ENCODE results near the gene NOP53. TPM values are rescaled to one million over a fixed set of nuclear protein-coding genes. Genes with fewer than 3 reads are reported as not detected.

Gene NOP53
- total RNA-seq, 1 donor from 2014 or later = 285 TPM

DNA sequence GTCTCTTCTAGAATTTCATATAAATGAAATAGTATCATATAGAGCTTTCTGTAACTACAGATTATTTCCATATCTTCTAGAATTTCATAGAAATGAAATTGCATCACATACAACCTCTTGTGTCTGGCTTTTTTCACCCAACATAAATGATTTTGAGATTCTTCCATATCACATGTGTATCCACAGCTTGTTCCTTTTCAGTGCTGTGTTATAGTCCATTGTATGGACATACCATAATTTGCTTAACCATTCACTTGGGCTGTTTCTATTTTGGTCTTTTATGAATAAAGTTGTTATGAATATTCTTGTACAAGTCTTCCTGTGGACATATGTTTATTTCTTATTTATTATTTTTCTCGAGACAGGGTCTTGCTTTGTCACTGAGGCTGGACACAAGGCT, 47.3 kb downstream of the NOP53 start:
- H3K27me3 Mint-ChIP-seq (ENCODE audit: low read depth) = peaks cover under 1% of the 10 kb centered on the region
- peaks cover 6% of the 10 kb centered on the region for H3K4me1 Mint-ChIP-seq
- H3K9me3 Mint-ChIP-seq = no peaks in the 10 kb centered on the region
- H3K4me3 Mint-ChIP-seq = no peak overlapping the region
- TF ChIP-seq, protein P1, sequence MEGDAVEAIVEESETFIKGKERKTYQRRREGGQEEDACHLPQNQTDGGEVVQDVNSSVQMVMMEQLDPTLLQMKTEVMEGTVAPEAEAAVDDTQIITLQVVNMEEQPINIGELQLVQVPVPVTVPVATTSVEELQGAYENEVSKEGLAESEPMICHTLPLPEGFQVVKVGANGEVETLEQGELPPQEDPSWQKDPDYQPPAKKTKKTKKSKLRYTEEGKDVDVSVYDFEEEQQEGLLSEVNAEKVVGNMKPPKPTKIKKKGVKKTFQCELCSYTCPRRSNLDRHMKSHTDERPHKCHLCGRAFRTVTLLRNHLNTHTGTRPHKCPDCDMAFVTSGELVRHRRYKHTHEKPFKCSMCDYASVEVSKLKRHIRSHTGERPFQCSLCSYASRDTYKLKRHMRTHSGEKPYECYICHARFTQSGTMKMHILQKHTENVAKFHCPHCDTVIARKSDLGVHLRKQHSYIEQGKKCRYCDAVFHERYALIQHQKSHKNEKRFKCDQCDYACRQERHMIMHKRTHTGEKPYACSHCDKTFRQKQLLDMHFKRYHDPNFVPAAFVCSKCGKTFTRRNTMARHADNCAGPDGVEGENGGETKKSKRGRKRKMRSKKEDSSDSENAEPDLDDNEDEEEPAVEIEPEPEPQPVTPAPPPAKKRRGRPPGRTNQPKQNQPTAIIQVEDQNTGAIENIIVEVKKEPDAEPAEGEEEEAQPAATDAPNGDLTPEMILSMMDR (conservative IDR thresholded peaks at IDR 0.05) = no peak
- no peak overlapping the region for H3K27ac Mint-ChIP-seq (ENCODE audit: unreplicated experiment)
- peaks cover 3% of the 10 kb centered on the region for H3K36me3 Mint-ChIP-seq (ENCODE audit: low read depth)
- DNase-seq (ENCODE audit: low read depth, low spot score) = no peak

DNA sequence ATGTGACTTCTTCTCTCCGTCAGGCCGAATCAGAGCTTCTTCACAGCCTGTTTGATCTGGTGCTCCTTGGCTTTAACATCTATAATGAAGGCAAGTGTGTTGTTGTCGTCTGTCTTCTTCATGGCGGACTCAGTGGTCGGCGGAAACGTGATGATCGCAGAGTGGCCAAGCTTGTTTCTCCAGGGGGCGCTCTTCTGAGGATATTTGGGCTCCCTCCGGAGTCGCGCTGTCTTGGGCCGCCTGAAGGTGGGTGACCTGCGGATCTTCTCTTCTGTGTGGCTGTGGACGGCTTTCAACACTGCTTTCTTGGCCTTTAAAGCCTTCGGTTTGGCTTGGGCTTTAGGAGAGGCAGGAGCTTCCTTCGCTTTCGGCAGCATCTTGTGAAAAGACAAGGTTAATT, 49.2 kb downstream of the NOP53 start:
- Mint-ChIP-seq H3K9me3 (no peaks in the 10 kb centered on the region), H3K4me3 (no peak overlapping the region), H3K27me3 (ENCODE audit: low read depth) (peaks cover 11% of the 10 kb centered on the region), H3K36me3 (ENCODE audit: low read depth) (peaks cover 3% of the 10 kb centered on the region), H3K27ac (ENCODE audit: unreplicated experiment) (no peak overlapping the region), H3K4me1 (no peaks in the 10 kb centered on the region)
- no peak for DNase-seq (ENCODE audit: low read depth, low spot score)
- TF ChIP-seq, protein P1 (conservative IDR thresholded peaks at IDR 0.05) = no peak

DNA sequence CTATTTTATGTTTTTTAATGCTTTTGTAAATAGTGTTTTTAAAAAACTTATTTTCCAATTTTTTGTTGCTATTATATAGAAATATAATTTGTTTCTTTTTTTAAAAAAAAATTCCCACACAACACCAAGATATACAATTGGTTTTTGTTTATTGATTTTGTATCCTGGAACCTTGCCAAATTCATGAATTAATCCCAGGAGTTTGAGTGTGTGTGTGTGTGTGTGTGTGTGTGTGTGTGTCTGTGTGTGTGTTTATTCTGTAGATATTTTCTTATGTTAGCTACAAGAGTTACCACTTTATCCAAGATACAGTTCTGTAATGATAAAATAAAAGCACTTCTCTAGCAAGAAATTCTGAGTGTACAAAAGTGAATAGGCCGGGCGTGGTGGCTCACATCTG, 51.4 kb downstream of the NOP53 start:
- Mint-ChIP-seq H3K4me3 (no peak overlapping the region), H3K27me3 (ENCODE audit: low read depth) (peaks cover 11% of the 10 kb centered on the region), H3K9me3 (peaks cover 4% of the 10 kb centered on the region), H3K36me3 (ENCODE audit: low read depth) (peaks cover 3% of the 10 kb centered on the region), H3K4me1 (no peaks in the 10 kb centered on the region), H3K27ac (ENCODE audit: unreplicated experiment) (no peak overlapping the region)
- DNase-seq (ENCODE audit: low read depth, low spot score) = no peak
- TF ChIP-seq, protein P1 (conservative IDR thresholded peaks at IDR 0.05) = no peak

DNA sequence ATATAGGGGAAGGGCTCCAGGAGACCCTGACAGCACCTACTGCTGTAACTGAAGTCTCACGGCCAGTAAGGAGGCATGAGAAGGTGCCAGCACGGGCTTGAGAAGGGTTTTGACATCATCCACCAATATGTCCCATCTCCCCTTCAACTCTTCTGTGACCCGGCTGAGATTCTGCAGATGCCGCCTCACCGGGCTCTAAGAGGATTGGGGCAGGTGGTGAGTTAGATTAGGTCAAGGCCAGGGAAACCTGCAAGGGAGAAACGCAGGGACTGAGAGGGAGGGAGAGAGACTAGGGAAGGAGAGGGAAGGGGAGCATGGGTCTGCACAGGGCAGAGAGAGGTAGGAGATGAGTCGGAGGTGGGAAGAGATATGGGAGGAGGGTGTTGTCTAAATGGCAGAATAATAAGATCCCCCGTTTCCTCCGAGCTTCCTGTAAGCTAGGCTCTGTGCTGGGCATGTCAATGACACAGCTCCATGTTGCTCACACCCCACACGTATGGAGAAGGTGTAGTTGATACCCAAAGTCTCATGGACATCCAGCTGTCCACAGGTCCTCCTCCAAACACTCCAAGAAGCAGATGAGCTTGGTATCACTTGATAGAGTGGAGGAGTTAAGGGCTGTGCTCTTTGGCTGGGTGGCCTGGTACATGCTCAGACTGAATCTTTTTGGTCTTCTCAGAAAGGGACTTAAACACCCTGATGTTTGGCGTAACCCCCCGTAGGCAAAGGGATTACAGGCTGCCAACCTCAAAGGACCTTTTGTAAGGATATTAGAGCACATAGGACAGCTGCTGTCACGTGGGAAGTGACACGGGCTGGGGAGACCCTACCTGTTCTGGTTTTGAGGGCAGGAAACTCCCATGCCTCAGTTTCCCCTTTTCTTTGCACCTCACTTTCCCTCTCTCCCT, 52.9 kb downstream of the NOP53 start:
- TF ChIP-seq, protein P1 (conservative IDR thresholded peaks at IDR 0.05) = no peak
- peaks cover 4% of the 10 kb centered on the region for H3K9me3 Mint-ChIP-seq
- H3K27me3 Mint-ChIP-seq (ENCODE audit: low read depth) = peaks cover 11% of the 10 kb centered on the region
- no peak for DNase-seq (ENCODE audit: low read depth, low spot score)
- peaks cover 3% of the 10 kb centered on the region for H3K36me3 Mint-ChIP-seq (ENCODE audit: low read depth)
- no peaks in the 10 kb centered on the region for H3K4me1 Mint-ChIP-seq
- H3K4me3 Mint-ChIP-seq = no peak overlapping the region
- H3K27ac Mint-ChIP-seq (ENCODE audit: unreplicated experiment) = no peak overlapping the region

DNA sequence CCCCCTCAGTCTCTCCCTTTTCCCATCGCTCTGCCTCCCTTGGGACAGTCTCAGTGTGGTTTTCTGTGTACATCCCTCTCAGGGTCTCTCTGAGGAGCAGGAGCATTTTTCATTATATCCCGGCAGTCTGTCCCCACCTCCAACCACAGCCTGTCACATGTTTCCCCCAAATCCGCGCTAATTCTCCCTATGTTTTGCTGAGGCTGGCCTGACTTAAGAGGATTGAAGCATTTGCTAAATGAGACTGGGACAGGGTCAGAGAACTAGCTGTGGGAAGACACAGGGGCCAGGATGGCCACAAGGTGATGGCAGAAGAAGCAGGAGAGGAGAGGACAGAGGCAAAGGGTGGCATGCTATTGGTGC, 53.5 kb downstream of the NOP53 start:
- no peak overlapping the region for H3K27ac Mint-ChIP-seq (ENCODE audit: unreplicated experiment)
- peaks cover 4% of the 10 kb centered on the region for H3K9me3 Mint-ChIP-seq
- no peak for DNase-seq (ENCODE audit: low read depth, low spot score)
- H3K27me3 Mint-ChIP-seq (ENCODE audit: low read depth) = peaks cover 11% of the 10 kb centered on the region
- H3K4me3 Mint-ChIP-seq = no peak overlapping the region
- TF ChIP-seq, protein P1 (conservative IDR thresholded peaks at IDR 0.05) = no peak
- peaks cover 3% of the 10 kb centered on the region for H3K36me3 Mint-ChIP-seq (ENCODE audit: low read depth)
- no peaks in the 10 kb centered on the region for H3K4me1 Mint-ChIP-seq

Data from neural crest cell (in vitro differentiated cells).